GM12878 (cell line): ENCODE measurements around the gene SETD1B. TPM values are rescaled to one million over a fixed set of nuclear protein-coding genes. Genes with fewer than 3 reads are reported as not detected.

Experiments used
- ATAC-seq: fragments of 200-7000 bp; cut with Tn5 transposase; 3 replicates; pipeline ENCODE4 v1.9.1; 2020; ENCODE audit warnings: mild to moderate bottlenecking, moderate library complexity
- BruUV-seq: library from RNA; stranded (reverse); fragments of 400-500 nt; replicated peaks from 2 replicates; lab custom pipeline; 2021; lab: Mats Ljungman, UMichigan
- CTCF ChIA-PET: fragments of 300-600 bp; sonication (Branson Sonifier 250); formaldehyde crosslinking; extraction: SDS; loops from one replicate; lab custom pipeline; 2021; ENCODE audit warnings: inconsistent platforms; lab: Yijun Ruan, JAX
- POLR2A ChIA-PET: fragments of 350-600 bp; formaldehyde crosslinking; extraction: SDS; loops from one replicate; lab custom pipeline; 2021; ENCODE audit warnings: inconsistent platforms; lab: Charles Lee
- RAD21 ChIA-PET: fragments of 300-600 bp; sonication (Branson Sonifier 250); formaldehyde crosslinking; loops from one replicate; lab custom pipeline; 2023; ENCODE audit warnings: antibody characterized with exemption; ENCODE audit not compliant: unreplicated experiment; lab: Charles Lee
- SMC1A ChIA-PET: fragments of 300-600 bp; sonication (Branson Sonifier 250); formaldehyde crosslinking; loops from one replicate; lab custom pipeline; 2023; ENCODE audit not compliant: unreplicated experiment, uncharacterized antibody; lab: Charles Lee
- DNase-seq: peaks from one replicate; pipeline ENCODE4 v3.0.0-alpha.2; 2011; ENCODE audit warnings: low read depth, low spot score
- FAIRE-seq: peaks from 3 replicates; lab custom pipeline; 2011; peaks lifted over from hg19 to GRCh38; lab: Jason Lieb, UNC
- H2AFZ ChIP-seq: 2 replicates; pipeline ENCODE4 v1.6.0; 2011; ENCODE audit warnings: low read depth, low read length, control low read depth; ENCODE audit not compliant: control insufficient read depth
- H3K27ac ChIP-seq: 2 replicates; pipeline ENCODE4 v1.5.1; 2011; ENCODE audit warnings: control low read depth; ENCODE audit not compliant: control insufficient read depth, insufficient read depth
- H3K27me3 ChIP-seq, 2 experiments: replicated peaks in 1 of 2; 2 replicates each; pipeline versions ENCODE4 v1.6.0 to v1.6.1; 2011; ENCODE audit warnings: low read length in 1 of 2; ENCODE audit not compliant: control insufficient read depth in 2 of 2, insufficient read depth in 2 of 2
- H3K36me3 ChIP-seq, 2 experiments: 2 replicates each; pipeline ENCODE4 v1.5.1; 2011; ENCODE audit warnings: low read length in 1 of 2; ENCODE audit not compliant: control insufficient read depth in 2 of 2, insufficient read depth in 2 of 2
- H3K4me1 ChIP-seq: 2 replicates; pipeline ENCODE4 v1.6.1; 2011; ENCODE audit warnings: mild to moderate bottlenecking, low read length, moderate library complexity, mixed read lengths; ENCODE audit not compliant: control insufficient read depth, insufficient read depth
- H3K4me2 ChIP-seq: 2 replicates; pipeline ENCODE4 v1.6.0; 2011; ENCODE audit warnings: control low read depth; ENCODE audit not compliant: control insufficient read depth, insufficient read depth
- H3K4me3 ChIP-seq: fragments of 200-600 bp; sonication (generic); 2 replicates; pipeline ENCODE4 v1.5.1; 2016
- H3K79me2 ChIP-seq: 2 replicates; pipeline ENCODE4 v1.6.0; 2011; ENCODE audit warnings: low read length; ENCODE audit not compliant: control insufficient read depth, insufficient read depth
- H3K9ac ChIP-seq: 2 replicates; pipeline ENCODE4 v1.8.0; 2011; ENCODE audit warnings: low read length, control low read depth, mixed read lengths; ENCODE audit not compliant: control insufficient read depth, insufficient read depth
- H3K9me3 ChIP-seq: replicated peaks from 3 replicates; pipeline ENCODE4 v1.5.1; 2011; ENCODE audit warnings: mild to moderate bottlenecking, low read length; ENCODE audit not compliant: control insufficient read depth, insufficient read depth
- H4K20me1 ChIP-seq: 2 replicates; pipeline ENCODE4 v1.6.0; 2011; ENCODE audit not compliant: control insufficient read depth, insufficient read depth
- BACH1 ChIP-seq: fragments of 450-650 bp; IDR thresholded peaks from 2 replicates; pipeline ENCODE4 v1.6.1; 2017; ENCODE audit warnings: mild to moderate bottlenecking, borderline replicate concordance
- BMI1 ChIP-seq: fragments of 450-650 bp; IDR thresholded peaks from 2 replicates; pipeline ENCODE4 v1.6.1; 2016; ENCODE audit warnings: mild to moderate bottlenecking, moderate library complexity, borderline replicate concordance
- IRF3 ChIP-seq: fragments of 450-650 bp; IDR thresholded peaks from 2 replicates; pipeline ENCODE4 v1.6.1; 2014; ENCODE audit warnings: mild to moderate bottlenecking
- NR2F1 ChIP-seq: fragments of 450-650 bp; conservative IDR thresholded peaks from 2 replicates; pipeline ENCODE4 v1.6.1; 2017; ENCODE audit warnings: mild to moderate bottlenecking
- TCF12 ChIP-seq: IDR thresholded peaks from 2 replicates; pipeline ENCODE4 v1.6.1; 2011; ENCODE audit warnings: low read depth, mild to moderate bottlenecking, low read length
- ZNF687 ChIP-seq: fragments of 450-650 bp; IDR thresholded peaks from 2 replicates; pipeline ENCODE4 v1.6.1; 2017; ENCODE audit warnings: mild to moderate bottlenecking, moderate library complexity
- WGBS: methylation state at CpG from one replicate; pipeline ENCODE4 v1.1.6; 2016; ENCODE audit warnings: low lambda C conversion rate; ENCODE audit not compliant: insufficient replicate concordance, insufficient coverage; ENCODE audit errors: missing lambda C conversion rate; 5-methylcytosine and 5-hydroxymethylcytosine counted together
- in situ Hi-C: fragments of 300-500 bp; cut with MboI; formaldehyde crosslinking; loops from 9 replicates; pipeline ENCODE4 v1.14.3; 2018; ENCODE audit warnings: mixed read lengths
- intact Hi-C: fragments of 100-400 bp; cut with micrococcal nuclease; formaldehyde crosslinking; loops from one replicate; pipeline ENCODE4 v1.14.2; 2022; ENCODE audit not compliant: unreplicated experiment
- polyA plus RNA-seq, 11 experiments: library from polyadenylated mRNA; depleted of rRNA in 4 of 11; unstranded in 6 of 11; stranded (reverse) in 5 of 11; fragments of >200 nt; fragmentation: Nextera tagmentation in 4 of 11; fragmentation: Illumina TruSeq in 1 of 11; extraction: Ambion mirVana in 4 of 11; extraction: Trizol in 1 of 11; gene quantifications; 1 replicate in 1 of 11; 2 replicates in 10 of 11; pipeline versions ENCODE4 v1.2.1 to v1.2.3, GENCODE V29; 2011 to 2016; ENCODE audit warnings: inconsistent platforms in 2 of 11, missing spikeins in 2 of 11, low read depth in 1 of 11
- total RNA-seq, 4 experiments: library from RNA; depleted of rRNA in 3 of 4; stranded (reverse); fragments of >200 nt in 3 of 4; fragmentation: Illumina TruSeq in 1 of 4; extraction: Trizol in 1 of 4; gene quantifications; 2 replicates each; pipeline versions ENCODE4 v1.2.1 to v1.2.3, GENCODE V29; 2013 to 2021

SETD1B gene
- total and polyA plus RNA-seq, 10 of the 15 experiments (the other 5 are each of a cell fraction or from before 2014, with no cell fraction given): 0.50 to 17.3 (median 1.6) TPM

GRCh38 chr12:121791671-121792551 lies 11.9 kb upstream of the SETD1B start:
- Histone ChIP-seq H2AFZ (no peak overlapping the region), H4K20me1 (no peaks in the 10 kb centered on the region), H3K9me3 (no peaks in the 10 kb centered on the region), H3K4me1 (peaks cover 56% of the 10 kb centered on the region), H3K79me2 (peaks cover 63% of the 10 kb centered on the region), H3K4me2 (peak overlapping the region; percentile 32), H3K27me3 (no peaks in the 10 kb centered on the region), H3K27ac (peak overlapping the region; percentile 75), H3K9ac (peak overlapping the region; percentile 83), H3K36me3 (peaks cover 4 to 5% of the 10 kb centered on the region in 2 experiments; a peak in 3 of 4 replicates), H3K4me3 (peak overlapping the region; percentile 97)
- POLR2A ChIA-PET: interaction anchor here (0.6 to 7.9 kb wide), 5 partner anchors 9 to 1361 kb away, joined by 3 to 155 read pairs (median 8); partner anchors contain the start of gene SETD1B
- TF ChIP-seq TCF12: 0 out of 2 replicates have a peak, but pooled peaks have one; percentile 10
- no peak for TF ChIP-seq IRF3
- TF ChIP-seq BMI1: no peak
- TF ChIP-seq BACH1: 0 out of 2 replicates have a peak, but pooled peaks have one; percentile 11
- TF ChIP-seq NR2F1: peak; percentile 48
- TF ChIP-seq ZNF687: 0 out of 2 replicates have a peak, but pooled peaks have one; percentile 6
- CTCF ChIA-PET: interaction anchor here (0.7 to 16.2 kb wide), 6 partner anchors 13 to 105 kb away, joined by 3 to 565 read pairs (median 109); partner anchors contain the start of genes PSMD9, SETD1B and TMEM120B
- intact Hi-C loops (no loop called here), in situ Hi-C loops (loop anchor here (5.0 kb wide), 1 partner anchor 100 kb away; no protein-coding TSS in a partner anchor)
- BruUV-seq: TSS peak; percentile 31
- no peak for DNase-seq
- WGBS: 3% methylated on average over 14 of the region's 14 CpGs
- ATAC-seq: no peak
- RAD21 ChIA-PET: interaction anchor here (1.3 to 11.7 kb wide), 4 partner anchors 12 to 102 kb away, joined by 3 to 395 read pairs (median 131); partner anchors contain the start of genes SETD1B and TMEM120B
- SMC1A ChIA-PET: interaction anchor here (0.9 to 10.5 kb wide), 7 partner anchors 11 to 98 kb away, joined by 3 to 226 read pairs (median 39); partner anchors contain the start of gene SETD1B
- no peak for FAIRE-seq
